ENCODE data around the gene CDIPT.
A peak's percentile ranks its signal among the peaks of the same experiment; 100 is the strongest.

Gene CDIPT

GRCh38 chr16:29824589-29825144 is 38.4 kb downstream of the CDIPT start:
- DNase-seq = no peak

GRCh38 chr16:29821643-29822115 is 41.3 kb downstream of the CDIPT start:
- DNase-seq = no peak

DNA sequence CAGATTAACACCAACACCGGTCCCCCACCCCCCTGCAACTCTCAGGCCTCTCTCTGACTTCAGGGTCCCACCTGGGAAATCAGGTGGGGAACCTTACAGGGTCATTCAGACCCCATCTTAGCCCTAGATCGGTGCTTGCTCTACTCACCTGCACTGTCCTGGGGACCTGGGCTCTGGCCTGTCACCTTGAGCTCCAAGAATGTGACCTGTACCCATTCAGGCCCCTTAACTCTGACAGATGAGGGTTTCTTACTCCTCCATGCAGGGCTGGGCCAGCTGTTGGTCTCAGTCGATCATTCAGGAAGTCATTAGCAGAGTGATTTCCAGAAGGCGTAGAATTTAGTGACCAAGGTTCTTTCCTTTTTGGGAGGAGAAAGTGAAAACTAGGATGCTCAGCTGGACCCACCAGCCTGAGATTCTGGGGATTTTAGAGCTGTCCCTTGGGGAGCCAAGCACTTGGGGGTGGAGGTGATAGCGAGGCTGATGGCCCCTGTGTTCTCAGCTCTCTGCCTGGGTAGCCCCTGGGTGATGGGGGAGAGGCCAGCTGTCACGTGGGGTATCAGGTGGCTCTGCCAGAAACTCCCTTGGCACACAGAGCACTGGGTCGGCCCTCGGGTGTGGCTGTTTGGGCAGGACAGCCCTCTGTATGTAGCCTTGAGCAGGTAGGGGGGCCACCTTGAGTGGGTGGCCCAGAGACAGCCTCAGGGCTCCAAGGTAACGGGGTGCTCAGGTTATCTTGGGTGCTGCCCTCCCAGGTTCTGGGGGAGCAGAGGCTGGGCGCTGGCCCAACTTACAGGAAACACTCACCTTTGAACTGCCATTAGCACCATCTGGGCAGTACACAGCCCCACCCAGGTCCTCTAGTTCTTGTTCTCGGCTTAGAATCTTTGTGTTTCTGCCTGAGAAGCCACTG is 42.0 kb downstream of the CDIPT start:
- DNase-seq = peak; percentile 58

GRCh38 chr16:29820271-29820701 is 42.7 kb downstream of the CDIPT start, which contains the start of gene MVP:
MVP (plus strand) TSS chr16:29820462; CDS start chr16:29830550, 10,088 bp downstream.
- peak; percentile 60 for DNase-seq

DNA sequence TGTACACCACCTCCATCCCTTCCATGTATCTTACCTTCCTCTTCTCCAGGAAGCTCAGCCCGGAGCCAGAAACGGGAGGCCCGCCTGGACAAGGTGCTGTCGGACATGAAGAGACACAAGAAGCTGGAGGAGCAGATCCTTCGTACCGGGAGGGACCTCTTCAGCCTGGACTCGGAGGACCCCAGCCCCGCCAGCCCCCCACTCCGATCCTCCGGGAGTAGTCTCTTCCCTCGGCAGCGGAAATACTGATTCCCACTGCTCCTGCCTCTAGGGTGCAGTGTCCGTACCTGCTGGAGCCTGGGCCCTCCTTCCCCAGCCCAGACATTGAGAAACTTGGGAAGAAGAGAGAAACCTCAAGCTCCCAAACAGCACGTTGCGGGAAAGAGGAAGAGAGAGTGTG is 43.5 kb downstream of the CDIPT start:
- no peak for DNase-seq

DNA sequence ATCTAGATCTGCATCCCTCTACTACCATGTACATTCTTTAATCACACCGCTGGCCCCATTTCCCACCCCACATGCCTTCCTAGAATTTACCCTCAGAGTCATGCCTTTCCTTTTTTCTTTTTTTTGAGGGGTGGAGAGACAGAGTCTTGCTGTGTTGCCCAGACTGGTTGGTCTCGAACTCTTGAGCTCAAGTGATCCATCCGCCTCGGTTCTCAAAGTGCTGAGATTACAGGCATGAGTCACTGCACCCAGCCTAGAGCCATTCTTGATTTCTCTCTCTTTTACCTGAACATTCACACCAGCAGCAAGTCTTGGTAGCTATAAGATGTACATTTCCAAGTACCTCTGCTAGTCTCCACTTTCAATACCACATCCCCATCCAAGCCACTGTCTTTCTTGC is 44.9 kb downstream of the CDIPT start:
- no peak for DNase-seq

DNA sequence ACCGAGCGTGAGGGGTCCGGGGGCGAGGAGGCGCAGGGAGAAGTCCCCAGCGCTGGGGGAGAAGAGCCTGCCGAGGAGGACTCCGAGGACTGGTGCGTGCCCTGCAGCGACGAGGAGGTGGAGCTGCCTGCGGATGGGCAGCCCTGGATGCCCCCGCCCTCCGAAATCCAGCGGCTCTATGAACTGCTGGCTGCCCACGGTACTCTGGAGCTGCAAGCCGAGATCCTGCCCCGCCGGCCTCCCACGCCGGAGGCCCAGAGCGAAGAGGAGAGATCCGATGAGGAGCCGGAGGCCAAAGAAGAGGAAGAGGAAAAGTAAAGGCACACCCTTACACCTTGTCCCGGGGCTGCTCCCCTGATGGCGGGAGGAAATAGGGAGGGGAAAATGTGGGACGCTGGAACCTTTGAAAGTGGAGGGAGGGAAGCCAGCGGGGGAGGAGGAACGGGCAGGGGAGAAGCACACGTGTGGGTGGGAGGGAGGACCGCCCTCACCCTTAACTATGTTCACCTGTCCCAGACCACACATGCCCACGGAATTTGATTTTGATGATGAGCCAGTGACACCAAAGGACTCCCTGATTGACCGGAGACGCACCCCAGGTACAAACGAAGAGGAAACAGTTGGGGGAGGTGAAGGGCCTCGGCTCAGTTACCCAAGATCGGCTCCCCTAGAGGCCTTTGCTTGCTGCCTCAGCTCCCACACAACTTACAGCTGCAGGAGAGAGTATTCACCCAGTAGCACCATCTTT is 46.2 kb downstream of the CDIPT start:
- DNase-seq = peak; percentile 78

- DNase-seq = peak; percentile 99
Observed at GRCh38 chr16:29815793-29816693, 47.0 kb downstream of the CDIPT start, which contains the start of gene PAGR1. PAGR1 (plus strand) TSS chr16:29816152; CDS start chr16:29816526, 374 bp downstream.

DNA sequence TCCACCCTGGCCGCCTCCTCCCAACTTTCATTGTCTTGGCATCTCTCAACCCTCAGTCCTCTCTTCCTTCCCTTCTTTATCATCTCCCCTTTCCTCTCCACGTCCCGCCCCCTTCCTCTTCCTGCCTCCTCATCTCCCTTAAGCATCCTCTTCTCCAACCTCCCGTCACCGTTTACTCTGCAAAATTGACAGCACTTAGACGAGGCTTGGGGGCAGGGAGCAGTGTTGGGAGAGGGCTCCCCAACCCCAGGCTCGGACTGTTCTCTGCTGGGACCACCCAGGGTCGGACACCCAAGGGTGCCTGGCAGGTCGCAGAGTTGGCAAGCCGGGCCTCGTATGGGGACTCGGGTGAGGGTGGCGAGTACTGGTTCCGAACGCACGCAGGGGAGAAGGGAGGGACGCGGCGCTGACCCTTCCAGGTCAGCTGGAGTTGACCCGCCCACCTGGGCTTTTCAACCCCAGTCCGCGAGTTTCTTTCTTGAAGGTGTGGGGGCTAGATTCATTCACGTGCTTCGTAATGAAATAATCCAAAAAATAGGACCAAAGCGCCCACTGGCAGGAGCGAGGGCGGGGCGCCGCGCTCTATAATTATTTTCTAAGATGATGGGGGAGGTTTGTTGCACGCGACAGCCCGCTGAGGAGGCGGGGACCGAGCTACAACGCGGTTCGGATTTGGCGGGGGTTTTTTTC is 47.8 kb downstream of the CDIPT start:
- peak; percentile 60 for DNase-seq

DNA sequence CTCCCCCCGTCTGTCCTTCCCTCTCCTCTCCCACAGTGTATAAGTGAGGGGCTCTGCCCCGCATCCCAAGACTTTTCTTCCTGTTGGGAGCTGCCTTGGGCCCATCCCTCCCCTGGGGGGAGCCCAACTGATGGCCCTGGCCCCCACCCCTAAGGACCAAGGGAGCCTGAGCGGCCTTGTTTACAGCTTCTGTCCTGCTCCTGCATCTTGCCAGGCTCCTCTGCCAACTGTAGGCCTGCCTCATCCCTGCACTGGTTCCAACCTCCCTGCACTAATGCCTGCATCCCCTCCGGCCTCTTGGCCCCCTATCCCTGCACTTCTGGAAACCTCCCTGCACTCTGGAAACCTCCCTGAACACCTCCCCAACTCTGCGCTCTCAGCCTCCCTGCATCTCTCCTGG is 48.4 kb downstream of the CDIPT start:
- DNase-seq = no peak

DNA sequence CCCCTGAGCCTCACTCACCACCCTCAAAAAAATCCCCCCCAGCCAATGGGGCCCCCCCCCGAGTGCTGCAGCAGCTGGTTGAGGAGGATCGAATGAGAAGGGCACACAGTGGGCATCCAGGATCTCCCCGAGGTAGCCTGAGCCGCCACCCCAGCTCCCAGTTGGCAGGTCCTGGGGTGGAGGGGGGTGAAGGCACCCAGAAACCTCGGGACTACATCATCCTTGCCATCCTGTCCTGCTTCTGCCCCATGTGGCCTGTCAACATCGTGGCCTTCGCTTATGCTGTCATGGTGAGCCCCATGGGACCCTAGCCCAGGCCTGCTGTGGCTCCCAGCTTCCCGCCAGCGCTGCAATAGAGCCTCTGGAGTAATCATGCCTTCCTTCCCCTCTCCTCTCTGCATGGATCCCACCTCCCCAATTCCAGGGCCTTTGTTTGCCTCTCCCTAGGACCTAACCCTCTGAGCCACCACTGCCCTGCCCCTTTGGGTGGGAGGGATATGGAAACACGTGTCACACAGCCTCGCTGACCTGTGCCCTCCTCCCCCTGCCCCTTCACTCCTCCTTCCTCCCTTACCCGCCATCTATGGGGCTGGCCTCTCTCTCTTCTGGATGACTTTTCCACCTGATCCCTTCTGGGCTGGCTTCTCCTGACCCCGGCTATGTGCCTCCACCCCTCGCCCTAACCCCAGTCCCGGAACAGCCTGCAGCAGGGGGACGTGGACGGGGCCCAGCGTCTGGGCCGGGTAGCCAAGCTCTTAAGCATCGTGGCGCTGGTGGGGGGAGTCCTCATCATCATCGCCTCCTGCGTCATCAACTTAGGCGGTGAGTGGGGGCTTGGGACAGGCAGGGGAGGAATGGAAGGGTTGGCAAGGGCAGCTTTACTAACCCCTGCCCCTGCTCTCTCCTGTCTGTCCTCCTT is 49.1 kb downstream of the CDIPT start:
- DNase-seq = no peak

- no peak for DNase-seq
Observed at GRCh38 chr16:29812754-29813643, 50.0 kb downstream of the CDIPT start.

- DNase-seq = peak; percentile 44
Observed at GRCh38 chr16:29811896-29812665, 50.9 kb downstream of the CDIPT start, which contains the start of gene PRRT2. PRRT2 (plus strand) TSS chr16:29812193; CDS start chr16:29813055, 862 bp downstream.

- DNase-seq = peak; percentile 74
Observed at GRCh38 chr16:29811170-29811895, 51.7 kb downstream of the CDIPT start.

DNA sequence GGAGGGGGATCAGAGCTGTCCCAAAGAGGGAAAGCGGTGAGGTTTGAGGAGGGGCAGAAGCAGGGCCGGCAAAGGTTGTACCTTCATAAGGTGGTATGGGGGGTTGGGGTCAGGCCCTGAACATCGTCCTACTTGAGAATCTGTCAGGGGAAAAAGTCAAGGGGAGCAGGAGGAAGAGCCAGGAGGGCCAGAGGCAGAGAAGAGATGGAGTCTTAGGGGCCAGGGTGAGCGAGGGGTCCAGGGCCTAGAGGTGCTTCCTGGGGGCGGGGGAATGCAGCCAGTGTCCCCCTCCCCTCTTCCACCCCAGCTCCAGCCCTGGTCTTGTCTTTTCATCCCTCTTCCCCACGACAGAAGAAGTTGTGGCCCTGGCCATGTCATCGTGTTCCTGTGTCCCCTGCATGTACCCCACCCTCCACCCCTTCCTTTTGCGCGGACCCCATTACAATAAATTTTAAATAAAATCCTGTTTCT is 52.3 kb downstream of the CDIPT start:
- DNase-seq = no peak

DNA sequence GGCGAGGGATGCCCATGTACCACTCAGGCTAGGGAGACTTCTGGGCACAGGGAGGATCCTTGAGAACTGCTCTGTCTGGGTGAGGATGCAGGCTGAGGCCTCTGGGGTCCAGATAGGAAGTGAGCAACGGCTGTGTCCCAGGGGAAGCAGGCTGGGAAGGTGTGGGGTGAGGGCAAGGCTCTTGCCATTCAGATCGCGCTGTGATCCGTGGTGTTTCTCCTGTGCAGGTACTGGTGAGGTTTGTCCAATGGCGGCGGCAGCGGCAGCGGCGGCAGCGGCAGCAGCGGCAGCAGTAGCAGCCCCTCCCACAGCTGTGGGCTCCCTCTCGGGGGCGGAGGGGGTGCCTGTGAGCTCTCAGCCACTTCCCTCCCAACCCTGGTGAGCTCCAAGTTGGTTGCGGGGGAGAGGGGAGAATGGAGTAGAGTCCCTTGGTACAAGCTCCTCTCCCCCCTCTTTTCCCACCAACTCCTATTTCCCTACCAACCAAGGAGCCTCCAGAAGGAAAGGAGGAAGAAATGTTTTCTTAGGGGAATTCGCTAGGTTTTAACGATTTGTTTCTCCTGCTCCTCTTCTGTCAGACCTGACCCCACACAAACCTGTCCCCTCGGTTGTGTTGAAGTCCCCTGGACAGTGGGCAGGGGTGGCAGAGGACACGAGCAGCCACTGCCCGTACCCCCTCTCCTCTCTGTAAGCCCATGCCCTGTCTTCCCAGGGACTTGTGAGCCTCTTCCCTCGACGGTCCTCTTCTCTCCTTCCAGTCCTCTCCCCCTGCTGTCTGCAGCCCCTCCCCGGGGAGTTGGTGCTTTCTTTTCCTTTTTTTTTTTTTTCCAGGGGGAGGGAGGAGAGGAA is 53.0 kb downstream of the CDIPT start:
- DNase-seq = no peak
